Right atrium auricular region (tissue), 2 donors: ENCODE measurements around the gene GABBR2. TPM values are rescaled to one million over a fixed set of nuclear protein-coding genes. Genes with fewer than 3 reads are reported as not detected.

Experiments
- DNase-seq: peaks from one replicate; pipeline ENCODE4 v3.0.0-alpha.2; 2019; ENCODE audit warnings: low spot score
- H3K27ac ChIP-seq, 2 donors: fragments of 200-600 bp; sonication (generic); 1 replicate in 1 of 2; 2 replicates in 1 of 2; pipeline ENCODE4 v1.5.1; 2016 to 2019
- H3K27me3 ChIP-seq, 2 donors: fragments of 200-600 bp; sonication (generic); one replicate each; pipeline versions ENCODE4 v1.5.1 to v1.6.0; 2017 to 2019
- H3K36me3 ChIP-seq: fragments of 200-600 bp; sonication (generic); one replicate; pipeline ENCODE4 v1.5.1; 2016
- H3K4me1 ChIP-seq, 2 donors: fragments of 200-600 bp; sonication (generic); one replicate each; pipeline versions ENCODE4 v1.5.1 to v1.6.0; 2017 to 2019
- H3K4me3 ChIP-seq, 2 donors: fragments of 200-600 bp; sonication (generic); 1 replicate in 1 of 2; 2 replicates in 1 of 2; pipeline ENCODE4 v1.5.1; 2017 to 2019; ENCODE audit warnings: mild to moderate bottlenecking in 1 of 2, moderate library complexity in 1 of 2
- H3K9me3 ChIP-seq, 2 donors: fragments of 200-600 bp; sonication (generic); one replicate each; pipeline ENCODE4 v1.5.1; 2019
- CTCF ChIP-seq, 2 donors: fragments of 200-600 bp; sonication (generic); IDR thresholded peaks; one replicate each; pipeline ENCODE4 v1.5.1; 2019; ENCODE audit warnings: antibody characterized with exemption in 2 of 2
- total RNA-seq, 2 donors: library from RNA; depleted of rRNA; stranded (reverse); fragments of >200 nt; gene quantifications; one replicate each; pipeline ENCODE4 v1.1.0, GENCODE V29; 2016

Gene GABBR2
- total RNA-seq, 2 donors from 2014 or later, result 0.22 TPM; not detected in 1

GRCh38 chr9:98262056-98262455 is 446.7 kb downstream of the GABBR2 start:
- TF ChIP-seq CTCF (IDR thresholded peaks at IDR 0.05), result no peak

GRCh38 chr9:98260635-98261034 is 448.1 kb downstream of the GABBR2 start:
- no peaks in the 10 kb centered on the region for H3K36me3 ChIP-seq
- no peaks in the 10 kb centered on the region for H3K27me3 ChIP-seq
- no peak for DNase-seq
- no peak overlapping the region for H3K4me3 ChIP-seq
- no peaks in the 10 kb centered on the region for H3K9me3 ChIP-seq
- TF ChIP-seq CTCF (IDR thresholded peaks at IDR 0.05), result no peak
- no peak overlapping the region for H3K27ac ChIP-seq
- peaks cover 0 to 8% of the 10 kb centered on the region in 2 donors for H3K4me1 ChIP-seq

More at GRCh38 chr9:98262056-98262455, 446.7 kb downstream of the GABBR2 start:
- H3K4me1 ChIP-seq, result peaks cover 0 to 2% of the 10 kb centered on the region in 2 donors
- H3K36me3 ChIP-seq, result no peaks in the 10 kb centered on the region
- H3K4me3 ChIP-seq, result no peak overlapping the region
- no peaks in the 10 kb centered on the region for H3K27me3 ChIP-seq
- DNase-seq, result no peak
- H3K27ac ChIP-seq, result no peak overlapping the region
- no peaks in the 10 kb centered on the region for H3K9me3 ChIP-seq

GRCh38 chr9:98259791-98260190 is 448.9 kb downstream of the GABBR2 start:
- TF ChIP-seq CTCF (IDR thresholded peaks at IDR 0.05), result no peak
- Histone ChIP-seq H3K9me3 (no peaks in the 10 kb centered on the region), H3K4me1 (peaks cover 0 to 10% of the 10 kb centered on the region in 2 donors), H3K36me3 (no peaks in the 10 kb centered on the region), H3K27ac (no peak overlapping the region), H3K27me3 (no peaks in the 10 kb centered on the region), H3K4me3 (no peak overlapping the region)
- no peak for DNase-seq

- no peak for TF ChIP-seq CTCF (IDR thresholded peaks at IDR 0.05)
- Histone ChIP-seq H3K36me3 (no peaks in the 10 kb centered on the region), H3K4me1 (peaks cover 0 to 25% of the 10 kb centered on the region in 2 donors), H3K9me3 (no peaks in the 10 kb centered on the region), H3K27ac (peak overlapping the region; percentile 92 to 93), H3K4me3 (peak overlapping the region; percentile 74 to 80), H3K27me3 (no peaks in the 10 kb centered on the region)
- peak; percentile 50 for DNase-seq
Measured at GRCh38 chr9:98256756-98257155, 452.0 kb downstream of the GABBR2 start.

- Histone ChIP-seq H3K36me3 (no peaks in the 10 kb centered on the region), H3K27ac (peak within 1 kb of the TSS; percentile 92 to 93), H3K4me1 (peaks cover 0 to 25% of the 10 kb centered on the region in 2 donors), H3K9me3 (no peaks in the 10 kb centered on the region), H3K27me3 (no peaks in the 10 kb centered on the region), H3K4me3 (peak within 1 kb of the TSS; percentile 74 to 80)
- peak in 1 of 2 donors; percentile 31 for TF ChIP-seq CTCF (IDR thresholded peaks at IDR 0.05)
- DNase-seq, result peak; percentile 95
Measured at GRCh38 chr9:98255578-98256296, 453.0 kb downstream of the GABBR2 start, which contains the start of gene TBC1D2. TSS of gene TBC1D2 (minus strand) at chr9:98255649. CDS start at chr9:98255541, 108 bp downstream.
